Brain microvascular endothelial cell (primary cell): ENCODE data around the gene CFAP74.

Experiments used
- DNase-seq: peaks from one replicate; pipeline ENCODE4 v3.0.0-alpha.2; 2020
- H3K27ac ChIP-seq: fragments of 250-450 bp; sonication (Bioruptor Pico); 2 replicates; pipeline ENCODE4 v1.5.1; 2020; ENCODE audit warnings: mild to moderate bottlenecking, moderate library complexity
- H3K27me3 ChIP-seq: fragments of 250-450 bp; sonication (Bioruptor Pico); replicated peaks from 2 replicates; pipeline ENCODE4 v1.5.1; 2020; ENCODE audit warnings: mild to moderate bottlenecking
- H3K36me3 ChIP-seq: fragments of 250-450 bp; sonication (Bioruptor Pico); replicated peaks from 2 replicates; pipeline ENCODE4 v1.5.1; 2020; ENCODE audit warnings: mild to moderate bottlenecking
- H3K4me3 ChIP-seq: 2 replicates; pipeline ENCODE4 v1.5.1; 2011; ENCODE audit warnings: low read depth, mild to moderate bottlenecking, control low read depth, low read length, moderate library complexity
- in situ Hi-C: cut with HindIII; loops from 2 replicates; pipeline ENCODE4 v1.10.0; 2017; ENCODE audit warnings: low sequenced_read_pairs, low pct_ligation_motif_present
- TF ChIP-seq, protein P1 (sequence below): IDR thresholded peaks from 2 replicates; pipeline ENCODE4 v1.5.1; 2011; ENCODE audit warnings: low read depth, mild to moderate bottlenecking, moderate library complexity, low read length, control low read depth, inconsistent platforms; ENCODE audit errors: missing control alignments

Gene CFAP74

DNA sequence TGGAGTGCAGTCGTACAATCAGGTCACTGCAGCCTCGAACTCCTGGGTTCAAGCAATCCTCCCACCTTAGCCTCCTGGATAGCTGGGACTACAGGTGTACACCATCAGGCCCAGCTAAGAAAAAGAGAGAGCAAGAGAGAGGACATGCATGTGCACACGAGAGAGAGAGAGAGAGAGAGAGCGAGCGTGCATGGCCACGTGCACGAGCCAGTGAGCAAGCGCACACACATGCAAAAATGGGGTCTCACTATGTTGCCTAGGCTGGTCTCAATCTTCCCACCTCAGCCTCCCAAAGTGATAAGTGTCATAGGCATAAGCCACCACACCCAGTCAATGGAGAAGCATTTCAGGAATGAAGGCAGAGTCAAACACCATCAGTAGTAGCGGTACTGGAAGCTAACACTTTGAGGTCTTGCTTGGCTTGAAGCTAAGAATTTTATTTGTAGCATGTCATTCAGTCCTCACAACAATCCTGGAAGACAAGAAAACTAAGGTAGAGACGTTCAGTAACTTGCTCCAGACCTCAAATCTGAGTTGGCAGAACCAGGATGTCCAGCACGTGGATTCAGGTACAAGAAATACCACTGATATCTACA is 127.2 kb downstream of the CFAP74 start:
- peak overlapping the region; percentile 9 for H3K27ac ChIP-seq
- in situ Hi-C loops: no loop called here
- H3K27me3 ChIP-seq: no peaks in the 10 kb centered on the region
- TF ChIP-seq, protein P1, sequence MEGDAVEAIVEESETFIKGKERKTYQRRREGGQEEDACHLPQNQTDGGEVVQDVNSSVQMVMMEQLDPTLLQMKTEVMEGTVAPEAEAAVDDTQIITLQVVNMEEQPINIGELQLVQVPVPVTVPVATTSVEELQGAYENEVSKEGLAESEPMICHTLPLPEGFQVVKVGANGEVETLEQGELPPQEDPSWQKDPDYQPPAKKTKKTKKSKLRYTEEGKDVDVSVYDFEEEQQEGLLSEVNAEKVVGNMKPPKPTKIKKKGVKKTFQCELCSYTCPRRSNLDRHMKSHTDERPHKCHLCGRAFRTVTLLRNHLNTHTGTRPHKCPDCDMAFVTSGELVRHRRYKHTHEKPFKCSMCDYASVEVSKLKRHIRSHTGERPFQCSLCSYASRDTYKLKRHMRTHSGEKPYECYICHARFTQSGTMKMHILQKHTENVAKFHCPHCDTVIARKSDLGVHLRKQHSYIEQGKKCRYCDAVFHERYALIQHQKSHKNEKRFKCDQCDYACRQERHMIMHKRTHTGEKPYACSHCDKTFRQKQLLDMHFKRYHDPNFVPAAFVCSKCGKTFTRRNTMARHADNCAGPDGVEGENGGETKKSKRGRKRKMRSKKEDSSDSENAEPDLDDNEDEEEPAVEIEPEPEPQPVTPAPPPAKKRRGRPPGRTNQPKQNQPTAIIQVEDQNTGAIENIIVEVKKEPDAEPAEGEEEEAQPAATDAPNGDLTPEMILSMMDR: no peak
- H3K36me3 ChIP-seq: peaks cover 50% of the 10 kb centered on the region
- H3K4me3 ChIP-seq: no peak overlapping the region
- DNase-seq: no peak

- H3K27ac ChIP-seq: no peak overlapping the region
- H3K27me3 ChIP-seq: no peaks in the 10 kb centered on the region
- no peak for DNase-seq
- no peak overlapping the region for H3K4me3 ChIP-seq
- H3K36me3 ChIP-seq: peaks cover 50% of the 10 kb centered on the region
- TF ChIP-seq, protein P1: no peak
- in situ Hi-C loops: no loop called here
Observed at GRCh38 chr1:1875932-1876331, 127.7 kb downstream of the CFAP74 start.

DNA sequence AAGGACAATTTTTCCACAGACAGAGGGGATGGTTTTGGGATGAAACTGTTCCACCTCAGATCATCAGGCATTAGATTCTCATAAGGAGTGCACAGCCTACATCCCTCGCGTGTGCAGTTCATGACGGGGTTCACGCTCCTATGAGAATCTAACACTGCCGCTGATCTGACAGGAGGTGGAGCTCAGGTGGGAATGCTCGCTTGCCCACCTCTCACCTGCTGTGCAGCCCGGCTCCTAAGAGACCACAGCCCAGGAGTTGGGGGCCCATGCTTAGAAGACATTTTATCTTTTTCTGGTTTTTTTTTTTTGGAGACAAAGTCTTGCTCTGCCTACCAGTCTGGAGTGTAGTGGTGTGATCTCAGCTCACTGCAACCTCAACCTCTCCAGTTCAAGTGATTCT is 128.7 kb downstream of the CFAP74 start:
- Histone ChIP-seq H3K36me3 (peaks cover 50% of the 10 kb centered on the region), H3K27ac (no peak overlapping the region), H3K27me3 (no peaks in the 10 kb centered on the region), H3K4me3 (no peak overlapping the region)
- DNase-seq: no peak
- in situ Hi-C loops: no loop called here
- TF ChIP-seq, protein P1: no peak

DNA sequence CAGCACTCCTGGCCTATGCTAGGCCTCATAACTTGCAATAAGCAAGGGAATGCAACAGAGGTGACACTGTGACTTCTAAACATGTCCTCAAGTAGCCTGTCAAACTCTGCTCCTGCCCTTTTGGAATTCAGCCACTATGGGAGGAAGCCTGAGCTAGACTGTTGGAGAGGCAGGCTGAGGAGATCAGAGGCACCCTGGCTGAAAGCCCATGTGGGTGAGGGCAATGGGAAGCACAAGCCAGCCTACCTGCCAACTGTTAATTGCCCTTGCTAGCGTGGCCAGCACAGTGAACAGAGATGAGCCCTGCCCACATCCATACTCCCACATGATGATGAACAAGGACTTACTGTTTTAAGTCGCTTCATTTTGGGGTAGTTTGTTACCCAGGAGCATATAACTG is 130.4 kb downstream of the CFAP74 start:
- Histone ChIP-seq H3K27me3 (no peaks in the 10 kb centered on the region), H3K4me3 (no peak overlapping the region), H3K27ac (no peak overlapping the region), H3K36me3 (peaks cover 41% of the 10 kb centered on the region)
- TF ChIP-seq, protein P1: no peak
- in situ Hi-C loops: no loop called here
- DNase-seq: no peak

- H3K27ac ChIP-seq: no peak overlapping the region
- no peaks in the 10 kb centered on the region for H3K27me3 ChIP-seq
- in situ Hi-C loops: no loop called here
- no peak for DNase-seq
- no peak overlapping the region for H3K4me3 ChIP-seq
- peaks cover 38% of the 10 kb centered on the region for H3K36me3 ChIP-seq
- TF ChIP-seq, protein P1: no peak
Observed at GRCh38 chr1:1872329-1872994, 131.1 kb downstream of the CFAP74 start.
